PC-9 (cell line): Measurements from ENCODE around the gene BAIAP3. TPM values are rescaled to one million over a fixed set of nuclear protein-coding genes. Genes with fewer than 3 reads are reported as not detected.

ENCODE experiments used
- BruUV-seq: library from RNA; stranded (reverse); fragments of 400-500 nt; replicated peaks from 2 replicates; lab custom pipeline; 2021; lab: Mats Ljungman, UMichigan
- CTCF ChIA-PET: fragments of 300-600 bp; sonication (Branson Sonifier 250); formaldehyde crosslinking; loops from one replicate; lab custom pipeline; 2022; ENCODE audit warnings: antibody characterized with exemption; lab: Charles Lee
- POLR2A ChIA-PET: fragments of 300-600 bp; sonication (Branson Sonifier 250); formaldehyde crosslinking; loops from one replicate; lab custom pipeline; 2022; ENCODE audit warnings: antibody characterized with exemption; ENCODE audit not compliant: unreplicated experiment; lab: Charles Lee
- DNase-seq, 2 experiments: peaks; one replicate each; pipeline versions ENCODE4 v3.0.0 to v3.0.0-alpha.2; 2015 to 2022; ENCODE audit warnings: mixed read lengths in 1 of 2
- H2AFZ ChIP-seq: fragments of 200-600 bp; sonication (generic); 2 replicates; pipeline ENCODE4 v1.8.1; 2017; ENCODE audit warnings: antibody characterized with exemption
- H3F3A ChIP-seq: fragments of 200-600 bp; sonication (generic); 2 replicates; pipeline ENCODE4 v1.8.1; 2017; ENCODE audit warnings: antibody characterized with exemption, mild to moderate bottlenecking, low read depth; ENCODE audit not compliant: insufficient read depth
- H3K27ac ChIP-seq: fragments of 200-600 bp; sonication (generic); 2 replicates; pipeline ENCODE4 v1.6.1; 2016; ENCODE audit warnings: mixed run types
- H3K27me3 ChIP-seq: fragments of 200-600 bp; sonication (generic); 2 replicates; pipeline ENCODE4 v1.6.1; 2016; ENCODE audit warnings: low read depth, mixed run types; ENCODE audit not compliant: insufficient read depth
- H3K36me3 ChIP-seq: fragments of 200-600 bp; sonication (generic); 2 replicates; pipeline ENCODE4 v1.6.1; 2016; ENCODE audit warnings: low read depth, mixed run types
- H3K4me1 ChIP-seq: fragments of 200-600 bp; sonication (generic); replicated peaks from 2 replicates; pipeline ENCODE4 v1.6.1; 2016; ENCODE audit warnings: mixed run types; ENCODE audit not compliant: insufficient read depth
- H3K4me2 ChIP-seq: fragments of 200-600 bp; sonication (generic); 2 replicates; pipeline ENCODE4 v1.6.1; 2017; ENCODE audit warnings: mixed run types
- H3K4me3 ChIP-seq: fragments of 200-600 bp; sonication (generic); 2 replicates; pipeline ENCODE4 v1.6.1; 2016; ENCODE audit warnings: mixed run types
- H3K79me2 ChIP-seq: fragments of 200-600 bp; sonication (generic); 2 replicates; pipeline ENCODE4 v1.6.1; 2017; ENCODE audit warnings: low read depth, mixed run types
- H3K9me2 ChIP-seq: fragments of 200-600 bp; sonication (generic); 2 replicates; pipeline ENCODE4 v1.8.1; 2017; ENCODE audit warnings: mild to moderate bottlenecking; ENCODE audit not compliant: insufficient read depth
- H3K9me3 ChIP-seq: fragments of 200-600 bp; sonication (generic); 2 replicates; pipeline ENCODE4 v1.8.1; 2016; ENCODE audit warnings: low read depth; ENCODE audit not compliant: insufficient read depth
- H4K20me1 ChIP-seq: fragments of 200-600 bp; sonication (generic); 2 replicates; pipeline ENCODE4 v1.8.1; 2017; ENCODE audit not compliant: insufficient read depth
- CTCF ChIP-seq: fragments of 200-600 bp; sonication (generic); conservative IDR thresholded peaks from 2 replicates; pipeline ENCODE4 v1.6.1; 2017; ENCODE audit warnings: mixed run types, antibody characterized with exemption, mild to moderate bottlenecking, moderate library complexity
- EZH2 ChIP-seq: fragments of 200-600 bp; sonication (generic); IDR thresholded peaks from 2 replicates; pipeline ENCODE4 v1.8.0; 2017; ENCODE audit warnings: antibody characterized with exemption, low read depth
- intact Hi-C: fragments of 100-400 bp; cut with micrococcal nuclease; formaldehyde crosslinking; loops from one replicate; pipeline ENCODE4 v1.10.0; 2022; ENCODE audit not compliant: unreplicated experiment
- total RNA-seq: library from RNA; stranded (reverse); gene quantifications from 2 replicates; pipeline ENCODE4 v1.2.3, GENCODE V29; 2021

Gene BAIAP3
- total RNA-seq, 1 experiment from 2014 or later = 35.0 TPM

GRCh38 chr16:1345651-1346421 is 12.4 kb downstream of the BAIAP3 start:
- H3K9me2 ChIP-seq = no peaks in the 10 kb centered on the region
- intact Hi-C loops = no loop called here
- no peak for DNase-seq
- H3K4me1 ChIP-seq = 0 out of 2 replicates have a peak, but pooled peaks cover 12% of the 10 kb centered on the region
- H3K79me2 ChIP-seq = peaks cover 8% of the 10 kb centered on the region
- 0 out of 2 replicates have a peak, but pooled peaks cover 4% of the 10 kb centered on the region for H3F3A ChIP-seq
- H3K27ac ChIP-seq = no peak overlapping the region
- ChIA-PET POLR2A (no interaction called here), CTCF (no interaction called here)
- H3K36me3 ChIP-seq = no peaks in the 10 kb centered on the region
- H2AFZ ChIP-seq = no peak overlapping the region
- no peaks in the 10 kb centered on the region for H4K20me1 ChIP-seq
- TF ChIP-seq EZH2 = no peak
- no peak for TF ChIP-seq CTCF
- no TSS peak for BruUV-seq
- no peaks in the 10 kb centered on the region for H3K9me3 ChIP-seq
- no peak overlapping the region for H3K4me2 ChIP-seq
- H3K4me3 ChIP-seq = no peak overlapping the region
- H3K27me3 ChIP-seq = no peaks in the 10 kb centered on the region

GRCh38 chr16:1346422-1347285 is 13.2 kb downstream of the BAIAP3 start:
- no TSS peak for BruUV-seq
- intact Hi-C loops = no loop called here
- Histone ChIP-seq H2AFZ (no peak overlapping the region), H4K20me1 (no peaks in the 10 kb centered on the region), H3K4me2 (no peak overlapping the region), H3K36me3 (no peaks in the 10 kb centered on the region), H3K4me1 (0 out of 2 replicates have a peak, but pooled peaks cover 13% of the 10 kb centered on the region), H3K79me2 (peaks cover 15% of the 10 kb centered on the region), H3K9me2 (no peaks in the 10 kb centered on the region), H3K27me3 (no peaks in the 10 kb centered on the region), H3K4me3 (no peak overlapping the region), H3K27ac (no peak overlapping the region), H3F3A (0 out of 2 replicates have a peak, but pooled peaks cover 4% of the 10 kb centered on the region), H3K9me3 (no peaks in the 10 kb centered on the region)
- DNase-seq = no peak
- ChIA-PET CTCF (interaction anchor here (0.6 kb wide), 1 partner anchor 640 kb away, joined by 4 read pairs; no protein-coding TSS in a partner anchor), POLR2A (interaction anchor here (0.6 to 0.7 kb wide), 2 partner anchors 9 to 14 kb away, joined by 4 to 5 read pairs; no protein-coding TSS in a partner anchor)
- no peak for TF ChIP-seq CTCF
- TF ChIP-seq EZH2 = no peak

- no peaks in the 10 kb centered on the region for H3K9me2 ChIP-seq
- no peaks in the 10 kb centered on the region for H4K20me1 ChIP-seq
- peaks cover 19% of the 10 kb centered on the region for H3K79me2 ChIP-seq
- H3F3A ChIP-seq = 0 out of 2 replicates have a peak, but pooled peaks cover 4% of the 10 kb centered on the region
- no peaks in the 10 kb centered on the region for H3K9me3 ChIP-seq
- BruUV-seq = no TSS peak
- H3K4me3 ChIP-seq = no peak overlapping the region
- TF ChIP-seq EZH2 (no peak), CTCF (no peak)
- no peak overlapping the region for H3K4me2 ChIP-seq
- 0 out of 2 replicates have a peak, but pooled peaks cover 12% of the 10 kb centered on the region for H3K4me1 ChIP-seq
- no peak for DNase-seq
- no peak overlapping the region for H2AFZ ChIP-seq
- no peak overlapping the region for H3K27ac ChIP-seq
- ChIA-PET CTCF (interaction anchor here (0.6 kb wide), 1 partner anchor 641 kb away, joined by 4 read pairs; no protein-coding TSS in a partner anchor), POLR2A (interaction anchor here (0.7 kb wide), 1 partner anchor 9 kb away, joined by 4 read pairs; no protein-coding TSS in a partner anchor)
- H3K27me3 ChIP-seq = no peaks in the 10 kb centered on the region
- no peaks in the 10 kb centered on the region for H3K36me3 ChIP-seq
- intact Hi-C loops = no loop called here
Observed at GRCh38 chr16:1347286-1347855, 13.9 kb downstream of the BAIAP3 start.
